22Rv1 (cell line): ENCODE results near the gene MRPL24.
A peak's percentile ranks its signal among the peaks of the same experiment; 100 is the strongest.

ENCODE experiments used
- H3K27ac ChIP-seq: fragments of 450-650 bp; 2 replicates; pipeline ENCODE4 v1.5.1; 2017
- CTCF ChIP-seq: fragments of 450-650 bp; IDR thresholded peaks from 2 replicates; pipeline ENCODE4 v1.5.1; 2017; ENCODE audit warnings: mild to moderate bottlenecking
- ZFX ChIP-seq: fragments of 450-650 bp; IDR thresholded peaks from 2 replicates; pipeline ENCODE4 v1.6.1; 2017; ENCODE audit warnings: antibody characterized with exemption, borderline replicate concordance

MRPL24 gene

GRCh38 chr1:156717351-156717750 is 23.5 kb downstream of the MRPL24 start:
- peak overlapping the region; percentile 31 for H3K27ac ChIP-seq
- no peak for TF ChIP-seq CTCF
- no peak for TF ChIP-seq ZFX

- TF ChIP-seq ZFX (no peak), CTCF (no peak)
- no peak overlapping the region for H3K27ac ChIP-seq
Measured at GRCh38 chr1:156714830-156715229, 26.1 kb downstream of the MRPL24 start.

GRCh38 chr1:156712626-156713025 is 28.3 kb downstream of the MRPL24 start:
- no peak overlapping the region for H3K27ac ChIP-seq
- no peak for TF ChIP-seq ZFX
- no peak for TF ChIP-seq CTCF

- no peak overlapping the region for H3K27ac ChIP-seq
- no peak for TF ChIP-seq CTCF
- TF ChIP-seq ZFX = no peak
Measured at GRCh38 chr1:156711011-156711817, 29.7 kb downstream of the MRPL24 start.

- TF ChIP-seq CTCF (no peak), ZFX (no peak)
- H3K27ac ChIP-seq = peak overlapping the region; percentile 57
Measured at GRCh38 chr1:156709757-156710489, 31.0 kb downstream of the MRPL24 start.

GRCh38 chr1:156709031-156709430 is 31.9 kb downstream of the MRPL24 start:
- no peak for TF ChIP-seq CTCF
- TF ChIP-seq ZFX = no peak
- H3K27ac ChIP-seq = peak overlapping the region; percentile 57

GRCh38 chr1:156708218-156708661 is 32.6 kb downstream of the MRPL24 start:
- no peak overlapping the region; the same call in none of the 2 replicates for H3K27ac ChIP-seq
- TF ChIP-seq CTCF (no peak), ZFX (no peak)
